NCI-H345 (cell line): Measurements from ENCODE around the gene R3HDM4.
A peak's percentile ranks its signal among the peaks of the same experiment; 100 is the strongest.

Experiments used
- DNase-seq: peaks from one replicate; lab custom pipeline; 2025; lab: John Stamatoyannopoulos, UW

The R3HDM4 gene

DNA sequence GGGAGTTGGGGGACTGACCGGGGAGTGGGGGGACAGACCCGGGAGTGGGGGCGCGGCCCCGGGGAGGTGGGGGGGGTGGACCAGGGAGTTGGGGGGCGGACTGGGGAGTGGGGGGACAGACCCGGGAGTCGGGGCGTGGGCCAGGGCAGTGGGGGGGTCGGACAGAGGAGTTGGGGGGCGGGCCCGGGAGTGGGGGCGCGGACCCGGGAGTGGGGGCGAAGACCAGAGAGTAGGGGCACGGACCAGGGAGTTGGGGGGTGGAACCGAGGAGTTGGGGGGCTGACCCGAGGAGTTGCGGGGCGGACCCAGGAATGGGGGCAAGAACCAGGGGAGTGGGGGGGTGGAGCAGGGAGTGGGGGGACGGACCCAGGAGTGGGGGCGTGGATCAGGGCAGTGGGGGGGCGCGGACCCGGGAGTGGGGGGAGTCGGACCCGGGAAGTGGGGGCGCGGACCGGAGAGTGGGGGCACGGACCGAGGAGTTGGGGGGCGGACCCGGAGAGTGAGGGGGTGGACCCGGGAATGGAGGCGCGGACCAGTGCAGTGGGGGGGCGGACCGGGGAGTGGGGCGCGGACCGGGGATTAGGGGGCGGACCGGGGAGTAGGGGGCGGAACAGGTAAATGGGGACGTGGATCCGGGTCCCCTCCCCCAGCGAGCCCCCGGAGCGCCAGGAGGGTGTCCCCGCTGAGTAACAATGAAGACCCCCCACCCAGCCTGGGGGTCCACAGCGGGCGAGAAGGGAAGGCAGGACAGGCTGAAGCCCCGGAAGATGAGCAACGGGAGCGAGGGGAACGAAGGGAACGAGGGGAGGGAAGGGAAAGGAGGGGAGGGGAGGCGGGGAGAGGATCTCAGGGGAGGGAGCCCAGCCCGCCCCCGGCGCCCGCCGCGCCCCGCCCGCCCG, 589 bp downstream of the R3HDM4 start:
- DNase-seq = no peak

DNA sequence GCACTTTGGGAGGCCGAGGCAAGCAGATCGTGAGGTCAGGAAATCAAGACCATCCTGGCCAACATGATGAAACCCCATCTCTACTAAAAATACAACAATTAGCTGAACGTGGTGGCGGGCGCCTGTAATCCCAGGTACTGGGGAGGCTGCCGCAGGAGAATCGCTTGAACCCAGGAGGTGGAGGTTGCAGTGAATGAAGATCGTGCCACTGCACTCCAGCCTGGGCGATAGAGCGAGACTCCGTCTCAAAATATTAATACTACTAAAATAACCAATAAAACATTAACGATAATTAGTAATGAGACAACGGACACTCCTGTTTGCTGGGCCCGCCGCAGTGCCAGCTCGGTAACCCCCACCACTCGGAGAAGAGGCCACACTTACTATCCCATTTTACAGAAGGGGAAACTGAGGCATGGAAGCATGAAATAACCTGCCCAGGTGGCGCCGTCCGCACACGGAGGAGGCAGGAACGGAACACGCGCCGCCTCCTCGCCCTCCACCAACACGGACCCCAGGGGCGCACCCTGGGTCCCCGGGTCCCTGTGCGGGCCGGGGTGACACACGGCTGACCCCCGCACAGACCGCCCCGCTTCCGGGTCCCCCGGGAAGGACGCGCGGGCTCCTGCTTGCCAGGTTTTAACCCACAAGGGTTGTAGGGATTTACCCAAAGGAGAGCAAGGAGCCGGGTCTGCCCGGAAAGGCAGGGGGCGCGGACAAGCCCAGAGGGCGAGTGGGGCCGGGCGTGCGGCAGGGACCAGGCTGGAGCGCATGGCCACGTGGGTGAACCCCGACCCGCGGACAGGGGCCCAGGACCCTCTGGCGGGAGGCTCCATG, 1.6 kb downstream of the R3HDM4 start:
- DNase-seq = no peak

DNA sequence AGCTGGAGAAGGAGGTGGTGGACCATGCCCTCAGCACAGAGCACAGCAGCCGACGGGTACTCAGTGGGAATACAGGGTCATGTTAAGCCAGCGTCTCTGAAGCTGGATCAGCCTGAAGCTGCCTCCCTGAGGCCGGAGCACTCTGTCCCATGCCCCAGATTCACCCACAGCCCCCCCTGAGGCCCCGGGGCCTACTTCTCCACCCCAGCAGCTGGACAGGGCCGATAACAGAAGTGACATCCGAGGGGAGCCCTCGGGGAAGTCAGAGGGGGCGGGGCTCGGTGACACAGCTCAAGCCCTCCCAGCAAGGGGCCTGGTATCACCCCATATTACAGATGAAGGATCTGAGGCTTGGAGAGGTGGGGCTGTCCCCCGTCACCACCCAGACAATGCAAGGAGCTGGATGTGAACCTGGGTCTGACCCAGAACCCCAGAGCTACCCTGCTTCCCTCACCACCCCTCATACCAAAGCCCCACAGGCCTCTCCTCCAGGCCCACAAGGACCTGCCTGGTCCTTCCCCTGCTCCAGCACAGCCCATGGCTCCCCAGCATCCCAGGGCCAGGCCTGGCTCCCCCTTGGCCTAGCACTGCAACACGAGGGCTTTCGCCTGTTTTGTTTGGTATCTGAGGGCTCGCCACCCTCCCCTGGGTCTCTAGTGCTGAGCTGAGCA, 5.7 kb downstream of the R3HDM4 start:
- DNase-seq = no peak

DNA sequence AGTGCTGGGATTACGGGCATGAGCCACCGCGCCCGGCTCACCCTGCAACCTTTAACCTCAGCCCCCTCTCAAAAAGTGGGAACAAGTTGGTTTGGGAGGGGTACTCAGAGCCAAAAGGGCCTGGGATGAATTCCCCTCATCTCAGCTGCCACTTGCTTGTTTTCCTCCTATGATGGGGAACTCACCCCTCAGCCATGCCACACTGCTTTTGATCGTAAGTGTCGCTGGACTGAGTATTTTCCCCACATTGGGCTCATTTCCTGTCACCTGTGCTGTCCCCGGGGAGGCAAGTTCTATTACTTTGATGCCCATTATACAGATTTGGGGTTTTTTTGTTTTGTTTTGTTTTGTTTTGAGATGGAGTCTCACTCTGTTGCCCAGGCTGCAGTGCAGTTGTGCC, 6.5 kb downstream of the R3HDM4 start:
- DNase-seq = no peak

DNA sequence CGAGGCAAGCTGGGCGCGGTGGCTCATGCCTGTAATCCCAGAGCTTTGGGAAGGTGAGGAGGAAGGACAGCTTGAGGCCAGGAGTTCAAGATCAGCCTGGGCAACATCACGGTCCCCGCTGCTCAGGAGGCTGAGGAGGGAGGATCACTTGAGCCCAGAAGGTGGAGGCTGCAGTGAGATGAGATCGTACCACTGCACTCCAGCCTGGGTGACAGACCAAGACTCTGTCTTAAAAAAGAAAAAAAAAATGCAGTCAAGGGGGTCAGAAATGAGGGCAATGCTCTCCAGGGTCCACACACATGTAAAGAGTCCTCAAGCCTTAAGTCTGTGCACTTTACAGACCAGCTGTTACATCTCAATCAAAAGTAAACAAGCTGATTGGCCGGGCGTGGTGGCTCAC, 8.5 kb downstream of the R3HDM4 start:
- no peak for DNase-seq

DNA sequence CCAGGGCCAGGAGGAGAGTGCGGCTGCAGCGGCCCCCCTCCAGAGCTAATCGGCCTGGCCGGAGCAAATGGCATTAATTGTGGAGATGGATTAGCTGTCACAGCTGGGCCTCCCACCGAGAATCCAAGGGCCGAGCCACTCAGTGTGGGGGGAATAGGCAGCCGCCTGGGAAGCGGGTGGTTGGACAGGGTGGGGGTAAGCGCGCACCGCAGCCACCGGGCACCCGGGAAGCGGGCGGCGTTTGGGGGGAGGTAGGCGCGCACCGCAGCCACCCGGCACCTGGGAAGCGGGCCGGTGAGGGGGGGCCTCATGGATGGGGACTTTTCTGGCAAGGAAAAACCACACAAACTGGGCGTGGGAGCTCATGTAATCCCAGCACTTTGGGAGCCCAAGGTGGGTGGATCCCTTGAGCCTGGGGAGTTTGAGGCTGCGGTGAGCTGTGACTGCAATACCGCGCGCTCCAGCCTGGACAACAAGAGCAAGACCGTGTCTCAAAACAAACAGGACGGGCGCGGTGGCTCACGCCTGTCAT, 9.7 kb downstream of the R3HDM4 start:
- DNase-seq = no peak

DNA sequence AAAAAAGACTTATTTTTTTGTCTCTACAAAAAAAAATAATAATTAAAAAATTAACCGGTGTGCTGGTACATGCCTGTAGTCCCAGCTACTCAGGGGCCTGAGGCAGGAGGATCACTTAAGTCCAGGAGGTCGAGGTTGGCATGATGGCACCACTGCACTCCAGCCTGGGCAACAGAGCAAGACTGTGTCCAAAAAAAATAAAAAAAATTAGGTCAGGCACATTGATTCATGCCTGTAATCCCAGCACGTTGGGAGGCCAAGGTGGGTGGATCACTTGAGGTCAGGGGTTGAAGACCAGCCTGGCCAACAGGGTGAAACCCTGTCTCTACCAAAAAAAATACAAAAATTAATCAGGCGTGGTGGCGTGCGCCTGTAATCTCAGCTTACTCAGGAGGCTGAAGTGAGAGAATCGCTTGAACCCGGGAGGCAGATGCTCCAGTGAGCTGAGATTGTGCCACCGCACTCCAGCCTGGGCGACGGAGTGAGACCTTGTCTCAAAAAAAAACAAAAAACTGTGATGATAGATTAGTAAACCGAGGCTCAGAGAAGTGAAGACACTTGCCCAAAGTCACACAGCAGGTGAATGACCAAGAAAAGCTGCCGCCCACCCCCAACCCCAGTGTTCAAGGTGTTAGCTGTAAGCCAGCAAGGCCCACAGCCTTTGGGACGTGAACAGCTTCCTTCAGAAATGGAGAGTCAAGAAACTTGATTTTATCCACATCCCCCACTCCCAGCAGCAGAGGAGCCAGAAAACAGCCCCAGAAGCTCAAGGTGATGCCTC, 10.4 kb downstream of the R3HDM4 start:
- no peak for DNase-seq

DNA sequence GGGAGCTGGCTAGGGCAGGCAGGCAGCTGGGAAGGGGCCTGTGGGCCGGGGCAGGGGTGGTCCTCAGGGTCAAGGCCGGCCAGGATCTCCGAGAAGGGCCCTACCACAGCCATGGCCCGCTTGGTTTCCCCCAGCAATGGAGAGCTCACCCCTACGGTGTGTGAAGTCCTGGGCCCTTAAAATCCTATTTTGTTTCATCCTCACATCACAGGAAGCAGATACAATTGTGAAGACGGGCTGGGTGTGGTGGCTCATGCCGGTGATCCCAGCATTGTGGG, 11.0 kb downstream of the R3HDM4 start:
- no peak for DNase-seq

DNA sequence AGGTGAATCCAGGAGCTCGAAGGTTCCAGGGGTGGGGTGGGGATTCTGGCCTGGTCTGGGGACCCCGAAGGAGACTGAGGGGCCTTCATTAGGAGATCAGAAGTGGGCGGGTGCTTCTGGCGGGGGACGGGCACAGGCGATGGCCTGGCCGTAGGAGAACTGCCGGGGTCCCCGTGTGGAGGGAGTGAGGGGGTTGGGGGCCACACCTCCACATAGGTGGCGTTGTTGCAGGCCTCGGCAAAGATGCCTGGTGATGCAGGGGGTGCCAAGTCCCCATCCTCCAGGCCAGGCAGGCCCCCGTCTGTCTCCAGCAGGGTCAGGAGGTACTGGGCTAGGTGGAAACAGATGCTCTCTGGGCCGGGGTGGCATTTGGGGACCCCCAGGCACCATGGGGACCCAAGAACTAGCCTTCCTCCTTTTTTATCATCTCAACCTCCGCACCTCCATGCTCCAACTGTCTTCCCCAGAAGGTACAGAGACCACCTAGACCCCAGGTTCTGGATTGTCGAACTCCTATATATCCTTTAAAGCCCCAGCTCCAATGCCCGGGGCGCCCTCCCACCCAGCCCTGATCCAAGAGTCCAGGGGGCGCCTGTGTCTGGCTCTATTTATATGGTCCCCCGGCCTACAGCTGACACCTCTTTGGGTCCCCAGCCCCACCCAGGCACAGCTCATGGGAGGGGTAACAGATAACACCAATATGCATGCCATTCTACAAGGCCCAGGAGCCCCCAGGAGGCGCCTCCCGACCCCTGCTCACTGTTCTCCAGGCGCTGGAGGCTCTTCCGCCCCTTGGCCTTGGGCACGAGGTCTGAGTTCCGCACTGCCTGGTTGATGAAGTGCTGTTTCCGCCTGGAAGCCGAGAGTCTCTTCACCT, 11.6 kb downstream of the R3HDM4 start:
- DNase-seq = no peak

DNA sequence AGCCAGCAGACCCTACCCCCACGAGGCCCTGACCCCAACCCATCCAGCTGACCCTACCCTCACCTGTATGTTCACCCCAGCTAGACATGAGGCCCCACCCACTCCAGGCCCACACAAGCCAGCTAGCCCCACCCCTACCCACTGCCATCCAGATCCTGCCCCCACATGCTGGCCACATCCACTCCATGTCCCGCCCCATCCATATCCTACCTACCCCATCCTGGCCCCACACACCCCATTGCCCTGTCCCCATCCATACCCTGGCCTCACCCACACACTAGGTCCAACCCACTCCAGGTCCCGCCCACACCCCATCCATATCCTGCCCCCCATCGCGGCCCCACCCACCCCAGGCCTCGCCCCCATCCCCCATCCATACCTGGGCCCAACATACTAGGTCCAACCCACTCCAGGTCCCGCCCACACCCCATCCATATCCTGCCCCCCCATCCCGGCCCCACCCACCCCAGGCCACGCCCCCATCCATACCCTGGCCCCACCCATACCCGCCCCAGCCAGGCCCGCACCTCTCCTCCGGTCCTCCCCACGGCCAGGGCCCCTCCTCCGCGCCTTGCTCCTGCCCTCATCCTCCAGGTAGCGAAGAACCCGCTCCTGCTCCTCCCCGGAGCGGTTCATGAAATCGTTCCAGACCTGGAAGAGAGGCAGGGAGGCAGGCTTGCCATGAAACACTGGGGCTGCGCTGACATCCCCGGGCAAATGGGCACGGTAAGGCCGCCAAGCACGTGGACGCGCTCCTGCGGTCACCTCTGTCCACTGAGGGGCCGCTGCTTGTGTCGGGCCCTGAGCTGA, 12.5 kb downstream of the R3HDM4 start:
- no peak for DNase-seq

DNA sequence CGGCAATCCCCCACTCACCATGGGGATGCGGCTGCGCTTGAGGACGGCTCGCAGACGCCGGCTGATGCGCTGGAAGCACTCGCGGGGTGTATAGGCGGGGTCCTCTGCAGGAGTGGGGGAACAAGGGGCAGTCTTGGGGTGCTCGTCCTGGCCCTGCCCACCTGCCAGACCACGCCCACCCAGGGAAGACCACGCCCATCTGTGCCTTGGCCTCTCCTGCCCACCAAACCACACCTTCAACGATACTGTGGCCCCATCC, 13.0 kb downstream of the R3HDM4 start:
- no peak for DNase-seq

DNA sequence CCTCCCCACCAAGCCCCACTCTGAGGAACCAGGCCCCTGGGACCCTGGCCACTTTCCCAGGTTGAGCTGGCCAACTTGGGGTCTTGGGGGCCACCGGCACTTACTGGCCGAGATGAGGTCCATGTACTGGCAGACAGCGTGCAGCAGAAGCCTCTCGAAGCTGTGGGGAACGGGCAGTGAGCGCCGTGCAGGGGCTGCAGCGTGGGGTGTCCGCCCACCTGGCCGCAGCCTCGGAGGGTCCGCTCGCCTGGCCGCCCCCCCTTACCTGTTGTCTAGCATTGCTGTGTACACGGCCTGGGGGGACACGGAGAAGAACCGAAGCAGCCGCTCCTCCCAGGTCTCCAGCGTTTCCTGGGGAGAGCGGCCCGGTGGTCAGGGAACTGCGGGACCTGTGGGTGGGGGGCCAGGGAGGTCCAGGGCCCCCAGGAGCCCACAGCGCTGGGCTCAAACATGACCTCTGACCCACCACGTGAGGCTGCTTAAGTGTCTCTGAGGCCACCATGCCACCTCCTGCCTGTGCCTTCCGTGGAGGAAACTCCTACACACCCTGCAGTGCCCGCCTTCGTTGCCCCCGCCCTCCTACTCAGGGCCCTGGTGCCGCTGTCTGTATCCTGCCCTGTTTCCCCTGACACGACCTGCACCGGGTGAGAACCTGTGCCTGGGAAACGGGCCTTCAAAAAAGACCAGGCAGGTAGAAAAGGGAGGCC, 13.5 kb downstream of the R3HDM4 start:
- no peak for DNase-seq

DNA sequence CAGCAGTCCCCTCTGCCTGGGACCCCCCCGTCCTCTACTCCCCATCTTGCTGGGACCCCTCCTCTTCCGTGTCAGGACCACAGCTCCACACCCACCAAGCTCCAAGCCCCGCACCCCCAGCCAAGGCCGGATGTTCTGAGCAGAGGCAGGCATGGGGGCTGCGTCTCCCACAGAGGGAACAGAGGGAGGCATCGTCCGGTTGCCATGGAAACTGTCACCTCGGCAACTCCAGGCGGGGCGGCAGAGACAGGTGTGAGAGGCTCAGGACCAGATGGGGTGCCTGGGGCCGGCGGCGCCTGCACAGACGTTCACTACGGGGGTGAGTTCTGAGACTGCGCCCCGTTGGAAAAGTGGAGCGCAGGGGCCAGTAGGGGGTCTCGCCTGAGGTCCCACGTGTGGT, 14.4 kb downstream of the R3HDM4 start:
- peak; percentile 6 for DNase-seq

DNA sequence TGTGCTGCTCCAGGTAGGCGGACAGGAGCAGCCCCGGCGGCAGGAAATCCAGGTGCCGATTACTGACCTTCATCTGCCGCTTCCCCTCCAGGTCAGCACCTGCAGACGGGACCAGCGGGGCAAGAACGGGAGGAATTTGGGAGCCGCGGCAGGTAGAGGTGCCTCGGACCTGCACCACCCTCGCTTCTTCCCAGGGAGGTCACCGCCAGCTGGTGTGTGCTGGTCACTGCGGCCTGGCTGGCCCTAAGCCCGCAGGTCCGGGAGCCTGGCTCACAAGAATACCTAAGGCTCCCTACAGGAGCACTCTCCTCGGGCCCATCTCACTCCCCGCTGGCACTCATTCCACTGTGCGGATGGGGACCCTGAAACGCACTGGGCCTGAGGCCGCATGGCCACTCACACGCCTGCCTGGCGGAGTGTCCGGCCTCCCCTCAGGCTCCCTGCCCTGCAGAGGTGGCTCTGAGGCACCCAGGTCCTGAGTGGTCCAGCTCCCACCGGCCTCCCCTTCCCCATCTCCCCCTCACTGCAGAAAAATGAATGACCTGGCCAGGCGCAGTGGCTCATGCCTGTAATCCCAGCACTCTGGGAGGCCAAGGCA, 15.5 kb downstream of the R3HDM4 start:
- no peak for DNase-seq

DNA sequence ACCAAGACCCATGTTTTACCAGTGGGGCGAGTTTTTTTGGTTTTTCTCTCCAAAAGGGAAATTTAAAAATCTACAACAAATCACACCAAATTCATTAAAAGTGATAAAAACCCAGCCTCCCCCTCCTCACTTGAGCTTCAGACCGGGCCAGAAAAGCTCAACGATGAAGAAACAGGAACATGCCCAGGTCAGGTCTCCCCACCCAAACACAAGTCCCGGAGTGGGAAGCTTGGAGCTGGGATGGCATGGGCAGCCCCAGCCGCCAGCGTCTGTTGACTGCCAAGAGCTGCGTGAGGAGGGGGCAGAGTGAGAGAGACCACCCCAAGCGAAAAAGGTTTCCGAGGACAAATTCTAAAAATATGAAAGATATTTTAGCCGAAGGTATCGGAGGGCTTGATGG, 16.0 kb downstream of the R3HDM4 start:
- DNase-seq = no peak

DNA sequence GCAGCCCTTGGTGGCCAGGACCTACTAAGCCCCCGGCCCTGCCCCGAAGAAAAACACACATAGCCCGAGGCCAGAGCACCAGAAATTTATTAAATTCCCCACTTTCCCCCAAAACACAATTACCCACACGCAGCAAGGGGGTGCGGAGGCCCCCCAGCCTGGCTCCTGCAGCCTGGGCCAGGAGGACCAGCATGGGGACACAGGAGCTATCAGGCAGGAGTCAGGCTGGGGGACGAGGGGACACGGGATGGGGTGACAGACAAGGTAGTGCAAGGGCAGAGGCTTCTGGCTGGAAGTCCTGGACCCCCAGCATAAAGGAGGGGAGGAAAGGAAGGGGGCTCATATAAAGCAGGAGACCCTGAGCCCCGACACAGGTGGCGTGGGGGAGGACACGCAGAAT, 16.6 kb downstream of the R3HDM4 start:
- no peak for DNase-seq

DNA sequence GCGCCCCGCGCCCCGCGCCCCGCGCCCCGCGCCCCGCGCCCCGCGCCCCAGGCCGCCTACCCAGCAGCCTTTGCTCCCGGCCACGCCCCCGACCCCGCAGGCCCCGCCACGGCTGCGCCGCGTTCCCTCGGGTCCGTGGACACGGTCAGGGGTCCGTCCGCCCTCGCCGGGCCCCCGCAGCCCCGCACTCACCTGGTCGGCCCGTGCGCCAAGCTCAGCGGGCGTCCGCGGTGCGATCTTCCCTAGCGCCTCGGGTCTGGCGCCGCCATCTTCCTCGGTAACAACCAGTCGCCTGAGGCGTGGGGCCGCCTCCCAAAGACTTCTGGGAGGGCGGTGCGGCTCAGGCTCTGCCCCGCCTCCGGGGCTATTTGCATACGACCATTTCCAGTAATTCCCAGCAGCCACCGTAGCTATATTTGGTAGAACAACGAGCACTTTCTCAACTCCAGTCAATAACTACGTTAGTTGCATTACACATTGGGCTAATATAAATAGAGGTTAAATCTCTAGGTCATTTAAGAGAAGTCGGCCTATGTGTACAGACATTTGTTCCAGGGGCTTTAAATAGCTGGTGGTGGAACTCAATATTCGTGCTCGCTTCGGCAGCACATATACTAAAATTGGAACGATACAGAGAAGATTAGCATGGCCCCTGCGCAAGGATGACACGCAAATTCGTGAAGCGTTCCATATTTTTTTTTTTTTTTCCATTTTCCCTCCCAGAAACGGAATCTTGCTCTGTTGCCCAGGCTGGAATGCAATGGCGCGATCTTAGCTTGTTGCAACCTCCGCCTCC, 19.9 kb downstream of the R3HDM4 start, which contains the start of the genes MED16 and RNU6-9:
TSS of gene MED16 (minus strand) at position 294 of the 796 bp plus-strand sequence. CDS start 2,056 bp downstream, outside the sequence.
TSS of gene RNU6-9 (plus strand) at position 591 of the 796 bp plus-strand sequence.
- DNase-seq = peak; percentile 93

DNA sequence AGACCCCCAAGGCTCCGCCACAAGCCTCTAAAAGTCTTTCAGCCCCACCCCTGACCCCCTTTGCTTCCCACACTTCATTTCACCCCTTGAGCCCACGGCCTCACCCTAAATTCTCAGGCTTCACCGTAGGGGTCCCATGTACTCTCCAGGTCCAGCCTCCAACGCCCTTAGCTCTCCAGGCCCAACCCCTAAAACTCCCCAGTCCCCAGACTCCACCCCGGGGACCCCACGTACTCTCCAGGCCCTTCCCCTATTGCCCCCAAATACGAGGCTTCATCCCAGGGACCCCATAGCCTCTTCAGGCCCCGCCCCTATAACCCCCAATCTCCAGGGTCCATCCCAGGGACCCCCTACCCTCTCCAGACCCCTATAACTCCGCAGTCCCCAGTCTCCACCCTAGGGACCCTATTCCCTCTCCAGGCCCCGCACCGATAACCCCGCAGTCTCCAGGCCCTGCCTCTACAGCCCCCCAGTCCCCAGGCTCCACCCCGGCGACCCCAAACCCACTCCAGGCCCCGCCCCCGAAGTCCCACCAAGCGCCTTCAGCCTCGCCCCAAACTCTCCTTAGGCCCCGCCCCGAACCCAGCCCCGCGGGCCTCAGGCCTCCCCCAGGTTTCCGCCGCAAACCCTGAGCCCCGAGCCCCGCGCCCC, 20.7 kb downstream of the R3HDM4 start:
- DNase-seq = no peak
